HFFc6 (cell line): ENCODE data around the gene GSTK1. TPM values are rescaled to one million over a fixed set of nuclear protein-coding genes. Genes with fewer than 3 reads are reported as not detected.

Source experiments
- DNase-seq: peaks from one replicate; pipeline ENCODE4 v3.0.0-alpha.2; 2018
- H3K27ac Mint-ChIP-seq: 2 replicates; pipeline ENCODE4 v1.8.0; 2020; ENCODE audit warnings: mild to moderate bottlenecking, mixed read lengths
- H3K27me3 Mint-ChIP-seq: 2 replicates; pipeline ENCODE4 v1.8.0; 2021; ENCODE audit warnings: mild to moderate bottlenecking, moderate library complexity, mixed read lengths; ENCODE audit not compliant: insufficient read depth
- H3K36me3 Mint-ChIP-seq: 2 replicates; pipeline ENCODE4 v1.8.0; 2021; ENCODE audit warnings: low read depth, mixed read lengths
- H3K4me1 Mint-ChIP-seq: 2 replicates; pipeline ENCODE4 v1.8.0; 2020; ENCODE audit warnings: low read depth, mixed read lengths
- H3K4me3 Mint-ChIP-seq: 2 replicates; pipeline ENCODE4 v1.8.0; 2020; ENCODE audit warnings: mild to moderate bottlenecking, moderate library complexity, mixed read lengths
- H3K9me3 Mint-ChIP-seq: 2 replicates; pipeline ENCODE4 v1.8.0; 2020; ENCODE audit warnings: mild to moderate bottlenecking, mixed read lengths
- total RNA-seq, 6 experiments: library from RNA; stranded (reverse); fragmentation: NEBNext Ultra II Directional; extraction: Animal tissue kit (Norgen Biotek cat#: 25700); gene quantifications; 2 replicates in 1 of 6; 3 replicates in 5 of 6; pipeline ENCODE4 v1.2.3, GENCODE V29; 2021
- TF ChIP-seq, protein P1 (sequence below): fragments of 200-600 bp; sonication (generic); IDR thresholded peaks from 2 replicates; pipeline ENCODE4 v1.5.0; 2021; ENCODE audit warnings: antibody characterized with exemption, mild to moderate bottlenecking

GSTK1 gene
- total RNA-seq, 6 experiments from 2014 or later: 85.6 to 102 (median 89.4) TPM

DNA sequence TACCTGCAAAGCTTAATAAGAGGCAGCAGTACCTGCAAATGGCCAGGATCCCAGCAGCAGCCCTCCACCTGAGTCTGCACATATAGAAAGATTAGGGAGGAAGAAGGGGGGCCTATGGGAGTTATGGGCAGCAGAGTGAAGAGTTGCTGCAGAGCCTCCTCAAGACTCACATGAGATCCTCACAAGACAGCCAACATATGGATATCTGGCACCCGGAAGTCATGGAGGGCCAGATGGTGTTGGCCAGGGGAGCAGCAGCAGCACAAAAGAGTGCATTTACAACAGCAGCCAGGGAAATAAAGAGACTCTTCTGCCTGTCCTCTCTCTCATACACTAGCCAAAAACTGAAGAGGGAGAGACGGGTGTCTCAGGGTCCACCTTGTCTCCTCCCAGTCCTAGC is 45.4 kb upstream of the GSTK1 start:
- Mint-ChIP-seq H3K4me3 (no peak overlapping the region), H3K36me3 (no peaks in the 10 kb centered on the region), H3K27me3 (peaks cover 18% of the 10 kb centered on the region), H3K9me3 (no peaks in the 10 kb centered on the region), H3K27ac (no peak overlapping the region), H3K4me1 (peaks cover 7% of the 10 kb centered on the region)
- TF ChIP-seq, protein P1, sequence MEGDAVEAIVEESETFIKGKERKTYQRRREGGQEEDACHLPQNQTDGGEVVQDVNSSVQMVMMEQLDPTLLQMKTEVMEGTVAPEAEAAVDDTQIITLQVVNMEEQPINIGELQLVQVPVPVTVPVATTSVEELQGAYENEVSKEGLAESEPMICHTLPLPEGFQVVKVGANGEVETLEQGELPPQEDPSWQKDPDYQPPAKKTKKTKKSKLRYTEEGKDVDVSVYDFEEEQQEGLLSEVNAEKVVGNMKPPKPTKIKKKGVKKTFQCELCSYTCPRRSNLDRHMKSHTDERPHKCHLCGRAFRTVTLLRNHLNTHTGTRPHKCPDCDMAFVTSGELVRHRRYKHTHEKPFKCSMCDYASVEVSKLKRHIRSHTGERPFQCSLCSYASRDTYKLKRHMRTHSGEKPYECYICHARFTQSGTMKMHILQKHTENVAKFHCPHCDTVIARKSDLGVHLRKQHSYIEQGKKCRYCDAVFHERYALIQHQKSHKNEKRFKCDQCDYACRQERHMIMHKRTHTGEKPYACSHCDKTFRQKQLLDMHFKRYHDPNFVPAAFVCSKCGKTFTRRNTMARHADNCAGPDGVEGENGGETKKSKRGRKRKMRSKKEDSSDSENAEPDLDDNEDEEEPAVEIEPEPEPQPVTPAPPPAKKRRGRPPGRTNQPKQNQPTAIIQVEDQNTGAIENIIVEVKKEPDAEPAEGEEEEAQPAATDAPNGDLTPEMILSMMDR: no peak
- DNase-seq: no peak

DNA sequence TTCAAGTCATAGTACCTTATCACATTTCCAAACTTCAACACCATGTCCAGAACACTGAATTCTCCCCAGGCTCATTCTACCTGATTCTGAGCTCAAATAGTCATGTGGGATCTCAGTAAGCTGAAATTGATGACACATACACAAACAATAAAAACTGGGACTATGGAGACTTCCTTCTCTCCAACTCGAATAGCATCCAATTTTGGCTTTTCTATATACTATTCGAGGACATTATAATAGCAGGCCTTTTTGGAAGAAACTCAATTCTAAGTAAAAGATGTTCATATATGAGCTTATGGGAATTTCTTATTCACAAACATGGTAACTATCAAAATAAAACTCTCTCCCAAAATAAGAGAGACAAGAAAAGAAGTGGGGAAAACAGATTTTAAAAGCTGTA is 42.0 kb upstream of the GSTK1 start:
- DNase-seq: no peak

DNA sequence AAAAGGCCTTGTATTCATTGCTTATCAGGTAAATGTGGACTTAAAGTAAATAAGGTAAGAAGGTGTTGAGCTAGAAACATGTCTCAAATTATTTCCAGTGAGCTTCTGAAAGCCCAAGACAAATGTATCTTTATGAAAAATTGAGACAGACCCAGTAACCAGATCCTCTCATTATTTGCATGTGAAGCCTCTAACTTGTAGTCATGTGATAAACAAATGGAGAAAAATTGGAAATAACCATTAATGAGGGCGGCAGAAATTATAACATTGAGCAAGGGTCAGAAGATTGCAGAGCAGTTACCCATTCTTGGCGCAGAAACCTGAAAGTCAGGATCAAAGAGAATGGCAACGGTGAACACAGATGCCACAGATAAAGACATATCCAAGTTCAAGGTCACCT is 41.5 kb upstream of the GSTK1 start, which contains the start of gene TAS2R40:
Gene TAS2R40 (plus strand): TSS at position 301 of the 400 bp plus-strand sequence. CDS start 42 bp downstream, at position 343.
- H3K9me3 Mint-ChIP-seq: no peaks in the 10 kb centered on the region
- H3K27me3 Mint-ChIP-seq: peaks cover 25% of the 10 kb centered on the region
- H3K36me3 Mint-ChIP-seq: no peaks in the 10 kb centered on the region
- no peak within 1 kb of the TSS for H3K4me3 Mint-ChIP-seq
- H3K4me1 Mint-ChIP-seq: no peaks in the 10 kb centered on the region
- TF ChIP-seq, protein P1: no peak
- H3K27ac Mint-ChIP-seq: no peak within 1 kb of the TSS
- DNase-seq: no peak

More for the DNA sequence above, 42.0 kb upstream of the GSTK1 start:
- H3K27ac Mint-ChIP-seq: no peak overlapping the region
- H3K27me3 Mint-ChIP-seq: peaks cover 23% of the 10 kb centered on the region
- TF ChIP-seq, protein P1: no peak
- H3K36me3 Mint-ChIP-seq: no peaks in the 10 kb centered on the region
- H3K4me1 Mint-ChIP-seq: peaks cover 1% of the 10 kb centered on the region
- H3K9me3 Mint-ChIP-seq: no peaks in the 10 kb centered on the region
- no peak overlapping the region for H3K4me3 Mint-ChIP-seq

DNA sequence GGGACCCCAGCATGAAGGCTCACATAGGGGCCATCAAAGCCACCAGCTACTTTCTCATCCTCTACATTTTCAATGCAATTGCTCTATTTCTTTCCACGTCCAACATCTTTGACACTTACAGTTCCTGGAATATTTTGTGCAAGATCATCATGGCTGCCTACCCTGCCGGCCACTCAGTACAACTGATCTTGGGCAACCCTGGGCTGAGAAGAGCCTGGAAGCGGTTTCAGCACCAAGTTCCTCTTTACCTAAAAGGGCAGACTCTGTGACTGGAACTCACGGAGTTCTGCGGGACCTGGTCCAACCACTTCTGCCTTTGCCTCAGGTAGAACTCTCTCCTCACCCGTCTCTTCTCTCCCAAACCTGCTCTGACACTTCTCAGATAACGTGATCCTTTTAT is 40.5 kb upstream of the GSTK1 start:
- Mint-ChIP-seq H3K36me3 (no peaks in the 10 kb centered on the region), H3K4me1 (no peaks in the 10 kb centered on the region), H3K4me3 (no peak overlapping the region), H3K27ac (no peak overlapping the region), H3K27me3 (peaks cover 23% of the 10 kb centered on the region), H3K9me3 (no peaks in the 10 kb centered on the region)
- TF ChIP-seq, protein P1: no peak
- DNase-seq: no peak

DNA sequence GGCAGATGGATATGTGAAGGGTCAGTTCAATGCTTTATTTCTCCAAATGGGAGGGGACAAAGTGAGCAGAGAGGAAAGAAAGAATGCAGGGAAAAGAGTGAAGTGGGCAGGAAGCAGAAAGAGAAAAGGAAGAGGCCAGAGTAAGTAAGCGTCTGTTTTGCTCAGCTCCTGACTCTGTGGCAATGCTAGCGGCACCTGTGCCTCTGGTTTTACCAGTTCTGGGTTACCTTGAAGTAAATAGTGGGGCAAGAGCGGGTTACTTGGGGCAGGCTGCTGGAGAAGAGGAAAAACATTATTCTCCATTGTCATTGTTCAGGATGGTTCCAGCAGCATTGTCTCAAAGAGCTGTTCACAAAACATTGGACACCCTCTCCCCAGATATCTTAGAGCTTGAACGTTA is 39.5 kb upstream of the GSTK1 start:
- no peaks in the 10 kb centered on the region for H3K4me1 Mint-ChIP-seq
- H3K36me3 Mint-ChIP-seq: no peaks in the 10 kb centered on the region
- TF ChIP-seq, protein P1: no peak
- H3K9me3 Mint-ChIP-seq: no peaks in the 10 kb centered on the region
- no peak overlapping the region for H3K27ac Mint-ChIP-seq
- DNase-seq: no peak
- no peak overlapping the region for H3K4me3 Mint-ChIP-seq
- peaks cover 16% of the 10 kb centered on the region for H3K27me3 Mint-ChIP-seq

DNA sequence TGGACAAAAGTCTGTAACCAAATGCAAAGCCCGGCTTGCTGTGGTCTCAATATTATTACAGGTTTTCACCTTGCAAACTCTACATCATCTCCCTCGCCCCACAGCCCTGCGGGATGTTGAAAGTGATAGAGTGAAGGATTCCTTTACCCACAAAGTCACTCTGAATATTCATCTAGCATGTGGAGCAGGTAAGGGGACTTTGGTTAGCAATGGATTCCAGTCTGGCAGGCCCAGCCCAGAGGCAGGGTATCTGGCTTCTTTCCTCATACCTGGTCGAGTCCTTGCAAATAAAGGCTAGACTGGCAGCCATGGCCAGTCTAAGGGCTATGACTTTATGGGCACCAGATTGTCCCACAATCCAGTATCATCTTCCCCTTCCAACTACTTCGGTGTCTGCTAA is 38.2 kb upstream of the GSTK1 start:
- TF ChIP-seq, protein P1: no peak
- H3K27me3 Mint-ChIP-seq: peaks cover 16% of the 10 kb centered on the region
- DNase-seq: no peak
- no peaks in the 10 kb centered on the region for H3K4me1 Mint-ChIP-seq
- no peaks in the 10 kb centered on the region for H3K36me3 Mint-ChIP-seq
- no peaks in the 10 kb centered on the region for H3K9me3 Mint-ChIP-seq
- no peak overlapping the region for H3K4me3 Mint-ChIP-seq
- H3K27ac Mint-ChIP-seq: no peak overlapping the region
